HepG2 (cell line): Measurements from ENCODE around the gene DPP7. TPM values are rescaled to one million over a fixed set of nuclear protein-coding genes. Genes with fewer than 3 reads are reported as not detected.

ENCODE experiments used
- ETV6 ChIP-seq: sonication (generic); formaldehyde crosslinking; conservative IDR thresholded peaks from 2 replicates; pipeline ENCODE4 v1.4.0; 2020; ENCODE audit warnings: missing genetic modification reagents
- FOXJ3 ChIP-seq: sonication (generic); formaldehyde crosslinking; IDR thresholded peaks from 2 replicates; pipeline ENCODE4 v1.4.0; 2020; ENCODE audit warnings: missing genetic modification reagents, mild to moderate bottlenecking, borderline replicate concordance
- NFKBIZ ChIP-seq: IDR thresholded peaks from 2 replicates; pipeline ENCODE4 v1.6.1; 2018; ENCODE audit warnings: missing genetic modification reagents, missing compliant biosample characterization
- SRSF9 ChIP-seq: fragments of 200-400 bp; formaldehyde crosslinking; IDR thresholded peaks from 2 replicates; pipeline ENCODE4 v1.6.1; 2018; ENCODE audit warnings: borderline replicate concordance, mild to moderate bottlenecking, low read depth, low read length; ENCODE audit not compliant: insufficient read depth, poor library complexity, severe bottlenecking
- TBP ChIP-seq: sonication (generic); formaldehyde crosslinking; IDR thresholded peaks from 2 replicates; pipeline ENCODE4 v1.5.0; 2020; ENCODE audit warnings: missing genetic modification reagents
- ZBTB43 ChIP-seq: sonication (generic); formaldehyde crosslinking; conservative IDR thresholded peaks from 2 replicates; pipeline ENCODE4 v1.4.0; 2020; ENCODE audit warnings: missing genetic modification reagents
- ZNF362 ChIP-seq: sonication (generic); formaldehyde crosslinking; IDR thresholded peaks from 2 replicates; pipeline ENCODE4 v1.4.0; 2020; ENCODE audit warnings: missing genetic modification reagents, mild to moderate bottlenecking, borderline replicate concordance
- polyA plus RNA-seq, 8 experiments: library from polyadenylated mRNA; depleted of rRNA in 3 of 8; stranded (reverse) in 7 of 8; unstranded in 1 of 8; fragments of >200 nt; fragmentation: Illumina TruSeq in 4 of 8; extraction: Trizol in 4 of 8; gene quantifications; 2 replicates each; pipeline versions ENCODE4 v1.2.1 to v1.2.3, GENCODE V29; 2011 to 2016; ENCODE audit warnings: low read depth in 4 of 8, missing spikeins in 1 of 8, mixed read lengths in 1 of 8; ENCODE audit not compliant: insufficient read depth in 1 of 8
- total RNA-seq, 5 experiments: library from RNA; depleted of rRNA; stranded (reverse); fragments of >200 nt; fragmentation: Illumina TruSeq; extraction: Trizol; gene quantifications; 2 replicates each; pipeline ENCODE4 v1.2.3, GENCODE V29; 2016; ENCODE audit warnings: low read depth in 1 of 5
- TF ChIP-seq, protein P1 (sequence below): IDR thresholded peaks from 2 replicates; pipeline ENCODE4 v1.4.0; 2020; ENCODE audit warnings: mild to moderate bottlenecking, missing genetic modification reagents
- TF ChIP-seq, protein P2 (sequence below): sonication (generic); formaldehyde crosslinking; IDR thresholded peaks from 2 replicates; pipeline ENCODE4 v1.4.0; 2020; ENCODE audit warnings: mild to moderate bottlenecking, missing genetic modification reagents
- TF ChIP-seq, protein P3 (sequence below): sonication (generic); formaldehyde crosslinking; IDR thresholded peaks from 2 replicates; pipeline ENCODE4 v1.5.0; 2020; ENCODE audit warnings: missing genetic modification reagents
- TF ChIP-seq, protein P4 (sequence below): sonication (generic); formaldehyde crosslinking; conservative IDR thresholded peaks from 2 replicates; pipeline ENCODE4 v1.4.0; 2020; ENCODE audit warnings: missing genetic modification reagents

Gene DPP7
- total and polyA plus RNA-seq, 2 of the 13 experiments (the other 11 are each of a cell fraction or from before 2014, with no cell fraction given): 1.2 to 4.5 TPM

- TF ChIP-seq, protein P1, sequence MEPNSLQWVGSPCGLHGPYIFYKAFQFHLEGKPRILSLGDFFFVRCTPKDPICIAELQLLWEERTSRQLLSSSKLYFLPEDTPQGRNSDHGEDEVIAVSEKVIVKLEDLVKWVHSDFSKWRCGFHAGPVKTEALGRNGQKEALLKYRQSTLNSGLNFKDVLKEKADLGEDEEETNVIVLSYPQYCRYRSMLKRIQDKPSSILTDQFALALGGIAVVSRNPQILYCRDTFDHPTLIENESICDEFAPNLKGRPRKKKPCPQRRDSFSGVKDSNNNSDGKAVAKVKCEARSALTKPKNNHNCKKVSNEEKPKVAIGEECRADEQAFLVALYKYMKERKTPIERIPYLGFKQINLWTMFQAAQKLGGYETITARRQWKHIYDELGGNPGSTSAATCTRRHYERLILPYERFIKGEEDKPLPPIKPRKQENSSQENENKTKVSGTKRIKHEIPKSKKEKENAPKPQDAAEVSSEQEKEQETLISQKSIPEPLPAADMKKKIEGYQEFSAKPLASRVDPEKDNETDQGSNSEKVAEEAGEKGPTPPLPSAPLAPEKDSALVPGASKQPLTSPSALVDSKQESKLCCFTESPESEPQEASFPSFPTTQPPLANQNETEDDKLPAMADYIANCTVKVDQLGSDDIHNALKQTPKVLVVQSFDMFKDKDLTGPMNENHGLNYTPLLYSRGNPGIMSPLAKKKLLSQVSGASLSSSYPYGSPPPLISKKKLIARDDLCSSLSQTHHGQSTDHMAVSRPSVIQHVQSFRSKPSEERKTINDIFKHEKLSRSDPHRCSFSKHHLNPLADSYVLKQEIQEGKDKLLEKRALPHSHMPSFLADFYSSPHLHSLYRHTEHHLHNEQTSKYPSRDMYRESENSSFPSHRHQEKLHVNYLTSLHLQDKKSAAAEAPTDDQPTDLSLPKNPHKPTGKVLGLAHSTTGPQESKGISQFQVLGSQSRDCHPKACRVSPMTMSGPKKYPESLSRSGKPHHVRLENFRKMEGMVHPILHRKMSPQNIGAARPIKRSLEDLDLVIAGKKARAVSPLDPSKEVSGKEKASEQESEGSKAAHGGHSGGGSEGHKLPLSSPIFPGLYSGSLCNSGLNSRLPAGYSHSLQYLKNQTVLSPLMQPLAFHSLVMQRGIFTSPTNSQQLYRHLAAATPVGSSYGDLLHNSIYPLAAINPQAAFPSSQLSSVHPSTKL: no peak
- TF ChIP-seq ZNF362 (CRISPR knock-in tag): 0 out of 2 replicates have a peak, but pooled peaks have one; percentile 41
- no peak for TF ChIP-seq TBP (CRISPR knock-in tag)
- TF ChIP-seq, protein P2, sequence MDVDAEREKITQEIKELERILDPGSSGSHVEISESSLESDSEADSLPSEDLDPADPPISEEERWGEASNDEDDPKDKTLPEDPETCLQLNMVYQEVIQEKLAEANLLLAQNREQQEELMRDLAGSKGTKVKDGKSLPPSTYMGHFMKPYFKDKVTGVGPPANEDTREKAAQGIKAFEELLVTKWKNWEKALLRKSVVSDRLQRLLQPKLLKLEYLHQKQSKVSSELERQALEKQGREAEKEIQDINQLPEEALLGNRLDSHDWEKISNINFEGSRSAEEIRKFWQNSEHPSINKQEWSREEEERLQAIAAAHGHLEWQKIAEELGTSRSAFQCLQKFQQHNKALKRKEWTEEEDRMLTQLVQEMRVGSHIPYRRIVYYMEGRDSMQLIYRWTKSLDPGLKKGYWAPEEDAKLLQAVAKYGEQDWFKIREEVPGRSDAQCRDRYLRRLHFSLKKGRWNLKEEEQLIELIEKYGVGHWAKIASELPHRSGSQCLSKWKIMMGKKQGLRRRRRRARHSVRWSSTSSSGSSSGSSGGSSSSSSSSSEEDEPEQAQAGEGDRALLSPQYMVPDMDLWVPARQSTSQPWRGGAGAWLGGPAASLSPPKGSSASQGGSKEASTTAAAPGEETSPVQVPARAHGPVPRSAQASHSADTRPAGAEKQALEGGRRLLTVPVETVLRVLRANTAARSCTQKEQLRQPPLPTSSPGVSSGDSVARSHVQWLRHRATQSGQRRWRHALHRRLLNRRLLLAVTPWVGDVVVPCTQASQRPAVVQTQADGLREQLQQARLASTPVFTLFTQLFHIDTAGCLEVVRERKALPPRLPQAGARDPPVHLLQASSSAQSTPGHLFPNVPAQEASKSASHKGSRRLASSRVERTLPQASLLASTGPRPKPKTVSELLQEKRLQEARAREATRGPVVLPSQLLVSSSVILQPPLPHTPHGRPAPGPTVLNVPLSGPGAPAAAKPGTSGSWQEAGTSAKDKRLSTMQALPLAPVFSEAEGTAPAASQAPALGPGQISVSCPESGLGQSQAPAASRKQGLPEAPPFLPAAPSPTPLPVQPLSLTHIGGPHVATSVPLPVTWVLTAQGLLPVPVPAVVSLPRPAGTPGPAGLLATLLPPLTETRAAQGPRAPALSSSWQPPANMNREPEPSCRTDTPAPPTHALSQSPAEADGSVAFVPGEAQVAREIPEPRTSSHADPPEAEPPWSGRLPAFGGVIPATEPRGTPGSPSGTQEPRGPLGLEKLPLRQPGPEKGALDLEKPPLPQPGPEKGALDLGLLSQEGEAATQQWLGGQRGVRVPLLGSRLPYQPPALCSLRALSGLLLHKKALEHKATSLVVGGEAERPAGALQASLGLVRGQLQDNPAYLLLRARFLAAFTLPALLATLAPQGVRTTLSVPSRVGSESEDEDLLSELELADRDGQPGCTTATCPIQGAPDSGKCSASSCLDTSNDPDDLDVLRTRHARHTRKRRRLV: no peak
- TF ChIP-seq ZBTB43: 0 out of 2 replicates have a peak, but pooled peaks have one; percentile 17
- TF ChIP-seq, protein P3, sequence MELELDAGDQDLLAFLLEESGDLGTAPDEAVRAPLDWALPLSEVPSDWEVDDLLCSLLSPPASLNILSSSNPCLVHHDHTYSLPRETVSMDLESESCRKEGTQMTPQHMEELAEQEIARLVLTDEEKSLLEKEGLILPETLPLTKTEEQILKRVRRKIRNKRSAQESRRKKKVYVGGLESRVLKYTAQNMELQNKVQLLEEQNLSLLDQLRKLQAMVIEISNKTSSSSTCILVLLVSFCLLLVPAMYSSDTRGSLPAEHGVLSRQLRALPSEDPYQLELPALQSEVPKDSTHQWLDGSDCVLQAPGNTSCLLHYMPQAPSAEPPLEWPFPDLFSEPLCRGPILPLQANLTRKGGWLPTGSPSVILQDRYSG (CRISPR knock-in tag): no peak
- TF ChIP-seq SRSF9: no peak
- no peak for TF ChIP-seq NFKBIZ (CRISPR knock-in tag)
- TF ChIP-seq FOXJ3 (CRISPR knock-in tag): no peak
- 0 out of 2 replicates have a peak, but pooled peaks have one; percentile 28 for TF ChIP-seq ETV6 (CRISPR knock-in tag)
- TF ChIP-seq, protein P4, sequence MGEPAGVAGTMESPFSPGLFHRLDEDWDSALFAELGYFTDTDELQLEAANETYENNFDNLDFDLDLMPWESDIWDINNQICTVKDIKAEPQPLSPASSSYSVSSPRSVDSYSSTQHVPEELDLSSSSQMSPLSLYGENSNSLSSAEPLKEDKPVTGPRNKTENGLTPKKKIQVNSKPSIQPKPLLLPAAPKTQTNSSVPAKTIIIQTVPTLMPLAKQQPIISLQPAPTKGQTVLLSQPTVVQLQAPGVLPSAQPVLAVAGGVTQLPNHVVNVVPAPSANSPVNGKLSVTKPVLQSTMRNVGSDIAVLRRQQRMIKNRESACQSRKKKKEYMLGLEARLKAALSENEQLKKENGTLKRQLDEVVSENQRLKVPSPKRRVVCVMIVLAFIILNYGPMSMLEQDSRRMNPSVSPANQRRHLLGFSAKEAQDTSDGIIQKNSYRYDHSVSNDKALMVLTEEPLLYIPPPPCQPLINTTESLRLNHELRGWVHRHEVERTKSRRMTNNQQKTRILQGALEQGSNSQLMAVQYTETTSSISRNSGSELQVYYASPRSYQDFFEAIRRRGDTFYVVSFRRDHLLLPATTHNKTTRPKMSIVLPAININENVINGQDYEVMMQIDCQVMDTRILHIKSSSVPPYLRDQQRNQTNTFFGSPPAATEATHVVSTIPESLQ (CRISPR knock-in tag): no peak
Observed at GRCh38 chr9:137085920-137086530, 28.5 kb downstream of the DPP7 start (continued).
